CD14-positive monocyte (primary cell): ENCODE data around the gene RGL1. TPM values are rescaled to one million over a fixed set of nuclear protein-coding genes. Genes with fewer than 3 reads are reported as not detected.

ENCODE experiments used
- DNase-seq, 3 donors: peaks; one replicate each; pipeline ENCODE4 v3.0.0-alpha.2; 2011 to 2022
- H2AFZ ChIP-seq: 2 replicates; pipeline ENCODE4 v1.6.0; 2012; ENCODE audit warnings: mild to moderate bottlenecking, low read depth, low read length, inconsistent platforms; ENCODE audit not compliant: insufficient read depth, poor library complexity, severe bottlenecking
- H3K27ac ChIP-seq, 2 donors: 1 replicate in 1 of 2; 2 replicates in 1 of 2; pipeline ENCODE4 v1.5.1; 2012 to 2013; ENCODE audit warnings: low read length in 2 of 2, control low read depth in 1 of 2, inconsistent platforms in 1 of 2, low read depth in 1 of 2, mild to moderate bottlenecking in 1 of 2
- H3K27me3 ChIP-seq, 2 donors: one replicate each; pipeline versions ENCODE4 v1.6.0 to v1.6.1; 2011 to 2013; ENCODE audit warnings: low read length in 2 of 2; ENCODE audit not compliant: control insufficient read depth in 2 of 2, insufficient read depth in 2 of 2
- H3K36me3 ChIP-seq, 2 donors: replicated peaks in 1 of 2; 1 replicate in 1 of 2; 2 replicates in 1 of 2; pipeline versions ENCODE4 v1.5.1 to v1.6.1; 2012 to 2013; ENCODE audit warnings: low read length in 2 of 2, control low read depth in 1 of 2, inconsistent platforms in 1 of 2, mild to moderate bottlenecking in 1 of 2; ENCODE audit not compliant: insufficient read depth in 2 of 2, control insufficient read depth in 1 of 2
- H3K4me1 ChIP-seq, 2 donors: 1 replicate in 1 of 2; 2 replicates in 1 of 2; pipeline versions ENCODE4 v1.5.1 to v1.6.1; 2012 to 2013; ENCODE audit warnings: low read length in 2 of 2, control low read depth in 1 of 2, inconsistent platforms in 1 of 2, mild to moderate bottlenecking in 1 of 2, moderate library complexity in 1 of 2; ENCODE audit not compliant: insufficient read depth in 2 of 2, control insufficient read depth in 1 of 2
- H3K4me2 ChIP-seq: replicated peaks from 2 replicates; pipeline ENCODE3; 2012; ENCODE audit warnings: low read length, moderate library complexity, mild to moderate bottlenecking; ENCODE audit not compliant: poor library complexity, severe bottlenecking; ENCODE audit errors: extremely low read depth
- H3K4me3 ChIP-seq, 3 experiments: fragments of 200-600 bp in 1 of 3; sonication (generic) in 1 of 3; replicated peaks in 1 of 3; 1 replicate in 2 of 3; 2 replicates in 1 of 3; pipeline ENCODE4 v1.5.1; 2011 to 2013; ENCODE audit warnings: low read length in 3 of 3, mild to moderate bottlenecking in 3 of 3, control low read depth in 2 of 3, low read depth in 2 of 3, inconsistent platforms in 1 of 3, moderate library complexity in 1 of 3
- H3K79me2 ChIP-seq: 2 replicates; pipeline ENCODE4 v1.6.0; 2012; ENCODE audit warnings: mild to moderate bottlenecking, control low read depth, inconsistent platforms, low read length, moderate library complexity; ENCODE audit not compliant: insufficient read depth
- H3K9ac ChIP-seq: 2 replicates; pipeline ENCODE4 v1.6.0; 2017; ENCODE audit warnings: low read length, mild to moderate bottlenecking; ENCODE audit not compliant: insufficient read depth, poor library complexity, severe bottlenecking
- H3K9me3 ChIP-seq, 2 donors: replicated peaks in 1 of 2; 1 replicate in 1 of 2; 2 replicates in 1 of 2; pipeline versions ENCODE4 v1.5.1 to v1.6.1; 2012 to 2013; ENCODE audit warnings: low read length in 2 of 2, control low read depth in 1 of 2; ENCODE audit not compliant: control insufficient read depth in 1 of 2, insufficient read depth in 1 of 2
- H4K20me1 ChIP-seq: 2 replicates; pipeline ENCODE4 v1.6.0; 2012; ENCODE audit warnings: mild to moderate bottlenecking, low read length, control low read depth, moderate library complexity; ENCODE audit not compliant: insufficient read depth
- H3K27ac Mint-ChIP-seq, 7 donors: one replicate each; pipeline ENCODE4 v1.8.0; 2020; ENCODE audit warnings: mild to moderate bottlenecking in 7 of 7, mixed read lengths in 7 of 7, moderate library complexity in 6 of 7, inconsistent platforms in 2 of 7
- H3K27me3 Mint-ChIP-seq, 3 donors: one replicate each; pipeline ENCODE4 v1.8.0; 2021 to 2022; ENCODE audit warnings: low read depth in 3 of 3, mild to moderate bottlenecking in 3 of 3, mixed read lengths in 3 of 3, moderate library complexity in 3 of 3, inconsistent platforms in 1 of 3
- H3K36me3 Mint-ChIP-seq, 2 donors: one replicate each; pipeline ENCODE4 v1.8.0; 2020; ENCODE audit warnings: mixed read lengths in 2 of 2, inconsistent platforms in 1 of 2, mild to moderate bottlenecking in 1 of 2
- H3K4me1 Mint-ChIP-seq: one replicate; pipeline ENCODE4 v1.8.0; 2020; ENCODE audit warnings: mild to moderate bottlenecking, mixed read lengths
- H3K4me3 Mint-ChIP-seq, 2 donors: one replicate each; pipeline ENCODE4 v1.8.0; 2020; ENCODE audit warnings: mild to moderate bottlenecking in 2 of 2, mixed read lengths in 2 of 2, moderate library complexity in 1 of 2
- H3K9me3 Mint-ChIP-seq, 7 donors: one replicate each; pipeline ENCODE4 v1.8.0; 2020 to 2022; ENCODE audit warnings: mixed read lengths in 7 of 7, mild to moderate bottlenecking in 6 of 7, moderate library complexity in 6 of 7, inconsistent platforms in 2 of 7
- WGBS: methylation state at CpG from one replicate; pipeline ENCODE4 v1.1.5; 2013; ENCODE audit warnings: missing lambda C conversion rate; ENCODE audit not compliant: insufficient coverage; 5-methylcytosine and 5-hydroxymethylcytosine counted together
- intact Hi-C, 2 donors: fragments of 100-400 bp; cut with micrococcal nuclease; formaldehyde crosslinking; loops; one replicate each; pipeline versions ENCODE4 v1.15.0 to v1.15.1; 2023
- polyA plus RNA-seq, 3 donors: library from polyadenylated mRNA; depleted of rRNA in 1 of 3; unstranded in 2 of 3; stranded (reverse) in 1 of 3; fragments of 300-500 nt in 2 of 3; fragments of >200 nt in 1 of 3; fragmentation: Illumina TruSeq in 2 of 3; gene quantifications; 1 replicate in 2 of 3; 2 replicates in 1 of 3; pipeline ENCODE4 v1.2.3, GENCODE V29; 2012 to 2021
- TF ChIP-seq, protein P1 (sequence below): fragments of 200-600 bp; IDR thresholded peaks from one replicate; pipeline ENCODE4 v1.8.0; 2022; ENCODE audit warnings: antibody characterized with exemption, mild to moderate bottlenecking

RGL1 gene
- polyA plus RNA-seq, 3 donors, result 1.2 to 3.3 (median 2.0) TPM

GRCh38 chr1:183882335-183883167 lies 77.6 kb downstream of the RGL1 start:
- H3K36me3 Mint-ChIP-seq, result peaks cover 7 to 13% of the 10 kb centered on the region in 2 donors
- WGBS, result 100% methylated on average over 1 of the region's 8 CpGs
- DNase-seq, result peak; percentile 13 to 58 (median 57)
- H3K79me2 ChIP-seq, result no peaks in the 10 kb centered on the region
- H3K4me2 ChIP-seq, result peak overlapping the region; percentile 43
- peak overlapping the region in 3 of 7 donors; percentile 20 to 75 (median 41) for H3K27ac Mint-ChIP-seq
- H2AFZ ChIP-seq, result peak overlapping the region; percentile 36
- intact Hi-C loops, result no loop called here
- TF ChIP-seq, protein P1, sequence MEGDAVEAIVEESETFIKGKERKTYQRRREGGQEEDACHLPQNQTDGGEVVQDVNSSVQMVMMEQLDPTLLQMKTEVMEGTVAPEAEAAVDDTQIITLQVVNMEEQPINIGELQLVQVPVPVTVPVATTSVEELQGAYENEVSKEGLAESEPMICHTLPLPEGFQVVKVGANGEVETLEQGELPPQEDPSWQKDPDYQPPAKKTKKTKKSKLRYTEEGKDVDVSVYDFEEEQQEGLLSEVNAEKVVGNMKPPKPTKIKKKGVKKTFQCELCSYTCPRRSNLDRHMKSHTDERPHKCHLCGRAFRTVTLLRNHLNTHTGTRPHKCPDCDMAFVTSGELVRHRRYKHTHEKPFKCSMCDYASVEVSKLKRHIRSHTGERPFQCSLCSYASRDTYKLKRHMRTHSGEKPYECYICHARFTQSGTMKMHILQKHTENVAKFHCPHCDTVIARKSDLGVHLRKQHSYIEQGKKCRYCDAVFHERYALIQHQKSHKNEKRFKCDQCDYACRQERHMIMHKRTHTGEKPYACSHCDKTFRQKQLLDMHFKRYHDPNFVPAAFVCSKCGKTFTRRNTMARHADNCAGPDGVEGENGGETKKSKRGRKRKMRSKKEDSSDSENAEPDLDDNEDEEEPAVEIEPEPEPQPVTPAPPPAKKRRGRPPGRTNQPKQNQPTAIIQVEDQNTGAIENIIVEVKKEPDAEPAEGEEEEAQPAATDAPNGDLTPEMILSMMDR, result no peak
- no peaks in the 10 kb centered on the region for H4K20me1 ChIP-seq
- peaks cover 61% of the 10 kb centered on the region for H3K4me1 Mint-ChIP-seq
- H3K9ac ChIP-seq, result no peak overlapping the region
- peaks cover 0 to 4% (median 0%) of the 10 kb centered on the region in 3 donors for H3K27me3 Mint-ChIP-seq
- H3K9me3 ChIP-seq, result peaks cover 0 to 3% of the 10 kb centered on the region in 2 donors
- H3K4me3 Mint-ChIP-seq, result peak overlapping the region in 1 of 2 donors; percentile 68
- peak overlapping the region in 1 of 2 donors; percentile 35 for H3K27ac ChIP-seq
- peak overlapping the region in 1 of 3 experiments; percentile 48 for H3K4me3 ChIP-seq
- H3K4me1 ChIP-seq, result peaks cover 48 to 51% of the 10 kb centered on the region in 2 donors
- no peaks in the 10 kb centered on the region for H3K27me3 ChIP-seq
- H3K9me3 Mint-ChIP-seq, result peaks cover 0 to 9% (median 4%) of the 10 kb centered on the region in 7 donors
- no peaks in the 10 kb centered on the region for H3K36me3 ChIP-seq

GRCh38 chr1:183883623-183884022 lies 78.7 kb downstream of the RGL1 start:
- H3K27me3 Mint-ChIP-seq, result peaks cover 0 to 4% (median 0%) of the 10 kb centered on the region in 3 donors

More at GRCh38 chr1:183883623-183884022, 78.7 kb downstream of the RGL1 start:
- no peaks in the 10 kb centered on the region for H3K27me3 ChIP-seq
- peaks cover 64% of the 10 kb centered on the region for H3K4me1 Mint-ChIP-seq
- H3K27ac Mint-ChIP-seq, result peak overlapping the region in 3 of 7 donors; percentile 0 to 64 (median 14)
- peaks cover 0 to 3% of the 10 kb centered on the region in 2 donors for H3K9me3 ChIP-seq
- WGBS, result 0% methylated on average over 2 of the region's 5 CpGs
- H3K27ac ChIP-seq, result no peak overlapping the region
- H3K36me3 ChIP-seq, result no peaks in the 10 kb centered on the region
- peak overlapping the region; percentile 3 for H2AFZ ChIP-seq
- no peak overlapping the region for H3K9ac ChIP-seq
- H3K4me1 ChIP-seq, result peaks cover 48 to 51% of the 10 kb centered on the region in 2 donors
- H3K79me2 ChIP-seq, result no peaks in the 10 kb centered on the region
- intact Hi-C loops, result no loop called here
- no peak overlapping the region for H3K4me3 ChIP-seq
- H3K36me3 Mint-ChIP-seq, result peaks cover 7 to 14% of the 10 kb centered on the region in 2 donors
- H3K4me2 ChIP-seq, result no peak overlapping the region
- TF ChIP-seq, protein P1, result no peak
- peak; percentile 26 to 79 (median 54) for DNase-seq
- peak overlapping the region in 1 of 2 donors; percentile 7 for H3K4me3 Mint-ChIP-seq
- peaks cover 0 to 9% (median 4%) of the 10 kb centered on the region in 7 donors for H3K9me3 Mint-ChIP-seq
- H4K20me1 ChIP-seq, result no peaks in the 10 kb centered on the region
